ENCODE data around the gene SPEN. TPM values are rescaled to one million over a fixed set of nuclear protein-coding genes. Genes with fewer than 3 reads are reported as not detected.
A peak's percentile ranks its signal among the peaks of the same experiment; 100 is the strongest.

Gene SPEN
- total and polyA plus RNA-seq, 9 of the 15 experiments (the other 6 are each of a cell fraction or from before 2014, with no cell fraction given), result 5.7 to 87.5 (median 27.2) TPM

GRCh38 chr1:15885701-15886610, 38.4 kb downstream of the SPEN start (continued):
- TF ChIP-seq ELF4 (CRISPR knock-in tag; IDR thresholded peaks at IDR 0.05) (peak; percentile 26; the same call in 1 of the 2 replicates), NFXL1 (CRISPR knock-in tag; IDR thresholded peaks at IDR 0.05) (peak; percentile 78; the same call in 1 of the 2 replicates), JUND (IDR thresholded peaks at IDR 0.05; ENCODE audit: borderline replicate concordance, low read depth, low read length) (peak; percentile 71; the same call in 1 of the 2 replicates), JUND (tag; IDR thresholded peaks at IDR 0.05; ENCODE audit: borderline replicate concordance, low read depth, low read length) (peak; percentile 9; the same call in 1 of the 3 replicates), ZBTB17 (CRISPR knock-in tag; IDR thresholded peaks at IDR 0.05) (peak; percentile 58; the same call in 1 of the 2 replicates), ZNF398 (CRISPR knock-in tag; IDR thresholded peaks at IDR 0.05) (no peak), NR4A1 (CRISPR knock-in tag; IDR thresholded peaks at IDR 0.05) (no peak), NR4A1 (tag; IDR thresholded peaks at IDR 0.05) (peak; percentile 86), ETS1 (conservative IDR thresholded peaks at IDR 0.05; ENCODE audit: control insufficient read depth, low read depth, low read length) (no peak), MNT (conservative IDR thresholded peaks at IDR 0.05) (peak; percentile 69 to 77; a peak in 3 of 4 replicates), ZBTB26 (CRISPR knock-in tag; IDR thresholded peaks at IDR 0.05) (peak; percentile 89), ZNF354B (CRISPR knock-in tag; IDR thresholded peaks at IDR 0.05) (no peak), SAFB (IDR thresholded peaks at IDR 0.05; ENCODE audit: borderline replicate concordance, low read depth, low read length) (no peak), CEBPB (tag; IDR thresholded peaks at IDR 0.05) (peak; percentile 100), OTX1 (CRISPR knock-in tag; IDR thresholded peaks at IDR 0.05) (peak; percentile 89), ZFP91 (CRISPR knock-in tag; IDR thresholded peaks at IDR 0.05) (no peak), FOSL1 (tag; conservative IDR thresholded peaks at IDR 0.05) (peak; percentile 75), ZFPM2 (CRISPR knock-in tag; IDR thresholded peaks at IDR 0.05) (no peak), NR1H2 (CRISPR knock-in tag; IDR thresholded peaks at IDR 0.05) (no peak)

Measured in K562 (cell line).